ENCODE data around the gene CMKLR1.

Gene CMKLR1

GRCh38 chr12:108335349-108336119, 3.6 kb downstream of the CMKLR1 start:
- no peak for DNase-seq

DNA sequence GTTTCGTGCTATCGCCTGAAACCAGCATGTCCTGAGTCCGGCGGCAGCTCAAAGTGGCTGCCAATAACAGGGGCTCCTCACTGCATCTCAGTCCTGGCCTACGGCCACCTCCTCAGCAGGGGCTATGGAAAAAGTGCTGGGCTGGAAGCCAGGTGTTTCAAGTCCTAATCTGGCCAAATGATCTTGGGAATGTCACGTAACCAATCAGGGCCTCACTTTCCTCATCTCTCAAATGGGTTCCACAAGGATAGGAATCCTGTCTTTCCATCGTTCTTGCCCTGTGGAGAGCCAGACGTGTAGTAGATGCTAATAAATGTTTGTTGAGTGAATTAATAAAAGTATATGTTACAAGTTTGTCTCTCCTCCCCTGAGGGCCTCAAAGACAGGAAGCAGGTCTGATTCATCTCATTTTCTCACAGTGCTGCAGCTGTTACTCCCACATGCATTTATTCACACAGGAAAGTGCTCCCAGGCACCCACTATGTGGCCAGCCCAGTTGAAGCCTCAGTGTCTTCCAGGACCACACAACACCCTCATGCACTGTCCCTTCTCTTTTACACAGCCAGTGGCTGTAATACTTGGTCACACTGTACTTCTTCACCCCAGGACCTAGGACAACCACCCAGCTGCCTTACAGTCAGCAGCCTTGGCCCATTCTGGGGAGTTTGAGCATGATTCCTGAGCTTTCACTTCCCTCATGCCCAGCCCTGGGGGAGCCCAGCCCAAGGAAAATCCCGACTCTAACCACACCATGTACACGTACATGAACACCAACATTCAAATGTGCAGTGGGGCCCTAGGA, 5.0 kb downstream of the CMKLR1 start:
- DNase-seq, result no peak

DNA sequence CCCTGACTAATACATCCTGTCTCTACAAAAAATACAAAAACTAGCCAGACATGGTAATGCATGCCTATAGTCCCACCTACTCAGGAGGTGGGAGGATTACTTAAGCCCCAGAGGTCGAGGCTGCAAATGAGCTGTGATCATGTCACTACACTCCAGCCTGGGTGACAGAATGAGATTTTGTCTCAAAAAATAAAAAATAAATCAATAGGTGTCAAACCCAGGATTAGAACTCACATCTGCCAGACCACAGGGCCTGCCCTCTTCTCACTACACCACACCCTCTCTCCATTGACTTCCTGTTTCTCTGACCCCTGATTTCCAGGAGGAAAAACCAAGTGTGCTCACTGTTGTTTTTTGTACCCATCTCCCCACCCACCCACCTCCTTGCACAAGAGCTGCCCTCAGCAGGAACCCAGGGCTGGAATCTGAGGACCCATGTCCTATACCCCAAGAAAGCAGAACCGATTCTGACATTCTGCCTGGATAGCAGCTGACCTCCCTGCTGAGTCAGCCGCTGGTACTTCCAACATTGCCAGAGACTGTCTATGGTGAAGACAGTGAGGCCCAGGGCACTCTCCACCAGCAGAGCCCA, 6.2 kb downstream of the CMKLR1 start:
- no peak for DNase-seq

- no peak for DNase-seq
These were observed 10.7 kb downstream of the CMKLR1 start for GRCh38 chr12:108328420-108328819.

DNA sequence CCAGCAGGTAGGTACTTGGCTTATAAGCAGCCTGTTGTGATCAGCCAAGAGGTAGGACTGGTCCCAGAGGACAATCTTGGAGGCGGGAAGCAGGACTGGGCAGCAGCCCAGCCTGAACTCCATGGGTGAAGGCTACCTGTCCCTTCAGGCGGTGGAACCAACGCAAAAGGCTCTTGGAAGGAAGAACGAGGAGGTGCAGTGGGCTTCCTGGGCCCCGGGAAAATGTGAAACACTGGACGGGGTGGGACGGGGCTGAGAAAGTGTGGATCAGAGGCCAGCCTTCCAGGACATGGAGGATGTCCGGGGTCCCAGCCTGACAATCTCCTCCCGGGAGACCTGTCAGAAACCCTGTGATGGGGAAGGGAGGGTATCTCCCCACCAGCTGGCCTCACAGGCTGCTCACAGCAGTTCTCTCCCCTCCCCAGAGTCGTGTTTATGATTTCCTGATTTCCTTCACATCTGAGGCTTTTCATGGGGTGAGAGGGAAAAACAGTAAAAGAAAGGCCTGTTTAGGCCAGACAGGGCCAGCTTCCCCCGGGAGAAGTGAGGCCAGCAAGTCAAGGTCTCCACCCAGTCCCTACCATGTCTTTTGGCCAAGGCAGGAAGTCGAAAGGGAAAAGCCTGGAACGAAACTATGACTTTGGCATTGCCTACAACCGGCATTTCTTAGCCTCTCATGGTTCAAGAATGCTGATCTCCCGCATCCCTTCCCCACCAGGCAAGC, 11.3 kb downstream of the CMKLR1 start:
- DNase-seq, result no peak

DNA sequence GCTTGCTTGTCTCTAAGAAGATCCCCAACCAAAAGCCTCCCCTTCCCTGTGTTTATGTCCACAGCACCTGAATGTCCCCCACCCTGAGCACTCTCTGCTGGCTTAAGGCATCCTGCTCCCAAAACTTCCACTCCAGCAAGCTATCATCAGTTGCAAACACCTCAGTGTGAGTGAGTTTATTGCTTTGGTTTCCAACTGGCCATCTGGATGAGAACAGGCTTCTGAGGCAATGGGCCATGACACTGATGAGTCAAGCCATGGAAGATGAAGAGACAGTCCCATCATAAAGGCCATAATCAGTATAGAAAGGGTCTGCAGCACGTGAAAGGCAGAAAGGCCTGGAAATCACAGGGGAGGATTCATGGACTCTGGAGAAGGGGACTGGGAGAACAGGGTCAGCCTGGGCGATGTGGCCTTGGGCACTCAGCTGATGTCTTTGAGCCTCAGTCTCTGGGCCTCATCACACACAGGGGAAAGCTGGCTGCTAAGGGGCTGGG, 12.8 kb downstream of the CMKLR1 start:
- DNase-seq, result no peak

DNA sequence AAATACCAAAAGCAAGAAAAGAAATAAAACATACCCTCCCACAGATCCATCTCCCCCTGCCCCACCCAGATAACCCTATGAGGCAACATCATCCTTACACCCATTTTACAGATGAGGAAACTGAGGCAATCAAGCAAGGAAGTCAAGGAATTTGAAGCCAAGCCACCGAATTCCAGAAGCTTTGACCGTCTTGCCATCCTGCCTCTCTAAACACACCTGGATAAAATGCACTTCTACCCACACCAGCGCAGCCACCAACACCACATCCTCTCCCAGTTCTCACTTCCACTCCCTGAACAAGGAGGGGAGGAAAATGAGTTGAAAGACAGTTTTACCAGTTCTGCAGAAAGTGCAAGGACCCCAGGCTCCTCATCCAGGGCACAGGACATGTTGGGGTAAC, 13.6 kb downstream of the CMKLR1 start:
- no peak for DNase-seq

DNA sequence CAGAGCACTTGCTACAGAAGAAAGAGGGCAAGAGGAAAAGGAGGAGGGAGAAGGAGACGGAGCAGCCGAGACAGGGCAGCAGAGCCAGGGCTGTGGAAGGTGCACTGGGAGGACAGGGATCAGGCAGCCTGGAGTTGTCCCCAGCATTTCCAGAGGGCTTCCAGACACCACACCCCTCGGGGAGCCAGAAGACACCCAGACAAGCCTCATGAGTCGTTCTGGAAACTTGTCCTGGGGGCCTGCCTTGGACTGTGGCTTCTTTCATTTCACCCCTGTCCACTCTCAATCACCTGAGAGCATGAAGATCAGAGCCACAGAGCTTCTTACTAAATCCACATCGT, 14.1 kb downstream of the CMKLR1 start:
- DNase-seq, result no peak

- no peak for DNase-seq
These were observed 14.6 kb downstream of the CMKLR1 start for GRCh38 chr12:108324351-108325017.

DNA sequence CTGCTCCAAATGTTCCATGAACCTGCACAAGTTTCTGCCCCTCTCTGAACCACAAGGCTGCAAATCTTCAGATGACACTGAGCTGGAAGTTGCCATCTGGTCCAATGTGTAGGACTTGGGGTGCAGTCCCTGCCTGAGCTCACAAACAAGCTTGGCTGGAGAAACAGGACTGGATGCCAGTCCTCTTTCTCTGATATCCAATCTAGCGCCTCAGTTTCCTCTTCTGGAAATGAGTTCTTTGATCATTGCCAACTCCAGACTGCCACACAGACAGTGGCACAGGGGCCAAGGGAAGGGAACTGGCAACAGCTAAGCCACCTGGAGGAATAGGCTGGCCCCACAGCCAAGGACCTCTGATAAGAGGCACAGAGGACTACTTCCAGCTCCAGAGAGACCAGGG, 15.5 kb downstream of the CMKLR1 start:
- DNase-seq, result no peak

DNA sequence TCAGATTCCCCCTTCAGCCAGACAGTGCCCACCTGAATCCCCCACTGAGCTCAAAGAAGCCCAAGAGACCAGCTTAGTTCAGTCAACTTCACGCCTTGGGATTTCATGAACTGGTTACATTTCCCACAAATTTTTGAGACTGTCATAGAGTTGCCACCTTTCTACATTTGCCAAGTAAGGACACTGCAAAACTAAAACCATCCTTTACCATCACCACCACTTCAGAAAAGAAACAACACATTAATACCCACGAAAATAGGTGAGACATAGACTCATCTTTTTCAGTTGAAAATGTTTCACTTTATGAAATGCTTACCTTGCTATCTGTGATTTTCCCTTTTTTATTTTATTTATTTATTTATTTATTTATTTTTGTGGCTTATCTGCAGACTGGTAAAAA, 16.1 kb downstream of the CMKLR1 start:
- DNase-seq, result no peak

- DNase-seq, result no peak
These were observed 17.4 kb downstream of the CMKLR1 start for GRCh38 chr12:108321688-108322087.

- no peak for DNase-seq
These were observed 18.4 kb downstream of the CMKLR1 start for GRCh38 chr12:108320507-108321293.

DNA sequence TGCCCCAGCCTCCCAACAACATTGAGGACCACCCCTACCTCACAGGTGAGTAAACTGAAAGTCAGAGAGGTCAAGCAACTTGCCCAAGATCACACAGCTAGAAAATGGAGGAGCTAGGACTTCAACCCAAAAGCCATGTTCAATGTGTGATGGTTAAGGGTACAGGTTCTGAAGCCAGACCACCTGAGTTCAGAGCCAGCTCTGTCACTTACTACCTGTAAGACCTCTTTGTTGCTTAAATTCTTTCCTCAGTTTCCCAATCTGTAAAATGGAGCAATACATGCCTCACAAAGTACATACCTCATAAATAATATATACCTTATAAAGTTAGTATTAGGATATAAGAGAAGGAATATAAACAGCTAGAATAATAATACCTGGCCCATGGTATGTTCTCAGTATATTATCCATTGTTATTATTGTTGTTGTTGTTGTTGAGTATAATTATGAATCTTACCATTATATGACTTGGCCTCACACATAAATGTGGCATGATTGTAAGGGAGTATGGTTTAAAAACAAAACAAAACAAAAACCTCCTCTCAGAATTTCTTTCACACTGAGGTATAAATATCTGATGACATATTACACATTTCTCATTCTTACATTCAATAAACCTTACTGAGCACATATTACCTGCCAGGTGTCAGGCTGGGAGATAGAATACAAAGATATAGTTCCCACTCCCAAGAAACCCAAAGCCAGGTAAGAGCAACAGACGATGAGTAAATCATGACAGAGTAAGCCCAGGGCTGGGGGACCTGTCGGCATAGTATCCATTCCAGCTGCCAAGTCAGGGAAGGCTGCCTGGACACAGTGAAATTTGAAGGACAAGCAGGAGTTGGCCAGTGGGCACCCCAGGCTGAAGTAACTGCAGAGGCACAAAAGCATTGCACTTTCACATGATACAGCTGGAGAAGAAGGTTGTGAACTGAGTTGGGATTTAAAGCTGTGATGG, 19.6 kb downstream of the CMKLR1 start:
- no peak for DNase-seq

- DNase-seq, result no peak
These were observed 20.4 kb downstream of the CMKLR1 start for GRCh38 chr12:108318472-108319275.

DNA sequence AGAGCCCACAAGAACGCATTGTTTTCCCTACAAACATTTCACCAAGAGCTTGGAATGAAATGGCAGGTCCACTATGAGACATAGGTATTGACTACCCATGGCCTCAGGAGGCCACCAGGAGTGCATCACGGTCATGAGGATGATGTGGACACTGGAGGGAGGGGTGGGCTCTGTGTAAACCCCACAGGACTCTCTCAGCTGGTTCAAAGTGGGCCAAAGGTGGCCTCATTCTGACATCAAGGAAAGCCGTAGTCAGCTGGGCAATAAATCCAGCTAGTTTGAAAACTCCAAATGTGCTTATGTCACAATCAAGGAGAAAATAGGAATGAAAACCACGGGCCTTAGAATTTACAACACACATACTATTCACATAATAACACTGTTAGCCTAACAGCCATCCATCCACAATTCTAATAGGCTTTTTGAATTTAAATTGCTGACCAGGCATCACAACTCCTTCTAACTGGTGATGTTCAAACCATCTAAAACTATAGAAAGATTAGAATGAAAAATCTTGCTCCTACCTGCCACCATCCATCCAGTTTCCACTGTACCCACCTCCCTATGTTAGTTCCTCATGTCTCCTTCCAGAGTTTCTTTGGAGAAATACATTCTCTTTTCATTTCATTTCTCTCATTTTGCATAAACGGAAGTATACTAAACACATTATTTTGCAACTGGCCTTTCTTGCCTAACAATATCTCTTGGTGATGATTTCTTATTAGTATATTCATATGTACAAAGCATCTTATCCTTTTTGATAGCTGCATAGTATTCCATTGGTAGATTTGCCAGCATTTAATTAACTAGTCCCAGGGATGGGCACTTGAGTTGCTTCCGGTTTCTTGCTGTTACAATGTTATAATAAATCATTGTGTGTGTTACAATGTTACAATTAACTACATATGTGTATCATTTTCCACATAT, 21.5 kb downstream of the CMKLR1 start:
- DNase-seq, result no peak

DNA sequence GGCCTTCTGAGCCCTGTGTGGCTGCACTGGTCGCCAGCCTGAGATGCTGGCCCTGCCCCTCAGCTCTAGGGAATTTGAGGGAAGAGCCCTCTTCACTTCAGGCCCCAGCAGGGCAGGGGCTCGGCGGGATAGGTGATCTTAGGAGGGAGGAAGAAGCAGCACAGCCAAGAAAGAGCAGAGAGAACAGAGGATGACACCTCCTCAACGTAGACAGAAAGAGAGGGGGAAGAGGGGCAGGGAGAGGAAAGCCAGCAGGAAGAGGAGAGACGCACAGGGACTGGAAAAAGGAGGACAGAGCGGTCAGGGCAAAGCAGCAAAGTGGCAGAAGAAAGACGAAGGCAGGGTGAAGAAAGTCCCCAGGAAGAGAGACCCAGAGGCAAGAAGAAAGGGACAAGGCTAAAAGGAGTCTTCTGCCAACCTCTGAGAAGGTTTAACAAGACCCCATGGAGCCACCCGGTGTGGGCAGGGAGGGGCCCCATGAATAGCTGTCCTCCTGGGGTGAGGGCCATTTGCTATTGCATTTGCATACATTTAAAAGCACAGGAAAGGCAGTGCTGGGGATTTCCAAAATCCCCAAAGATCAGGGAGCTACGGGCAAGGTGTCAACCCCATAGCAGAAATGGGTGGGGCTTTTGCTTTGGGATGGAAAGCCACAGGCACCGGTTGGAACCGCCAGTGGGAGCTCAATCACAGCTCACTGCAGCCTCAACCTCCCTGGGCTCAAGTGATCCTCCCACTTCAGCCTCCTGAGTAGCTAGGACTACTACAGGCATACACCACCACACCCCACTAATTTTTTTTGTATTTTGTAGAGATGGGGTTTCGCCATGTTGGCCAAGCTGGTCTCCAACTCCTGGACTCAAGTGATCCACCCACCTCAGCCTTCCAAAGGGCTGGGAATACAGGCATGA, 22.7 kb downstream of the CMKLR1 start:
- DNase-seq, result no peak
